ENCODE measurements around the gene GPR146. TPM values are rescaled to one million over a fixed set of nuclear protein-coding genes. Genes with fewer than 3 reads are reported as not detected.
"Not testable (repeated sequence)": the region's sequence is repeated elsewhere in the genome, so short reads cannot be mapped to it uniquely, and the experiment has no call there.

The GPR146 gene
- total RNA-seq, 1 experiment from 2014 or later = 1.8 TPM

- H3K27ac Mint-ChIP-seq (ENCODE audit: unreplicated experiment) = no peak overlapping the region
Measured at GRCh38 chr7:1070544-1071011, 26.2 kb downstream of the GPR146 start.

GRCh38 chr7:1071731-1072254 lies 27.4 kb downstream of the GPR146 start:
- CTCF ChIA-PET = no interaction called here
- H3K27ac Mint-ChIP-seq (ENCODE audit: unreplicated experiment) = no peak overlapping the region

More at GRCh38 chr7:1070544-1071011, 26.2 kb downstream of the GPR146 start:
- H3K36me3 Mint-ChIP-seq (ENCODE audit: insufficient read depth, unreplicated experiment) = peaks cover 21% of the 10 kb centered on the region
- Histone ChIP-seq H3K9me3 (no peaks in the 10 kb centered on the region), H3K27me3 (replicated peaks; ENCODE audit: control insufficient read depth, insufficient read depth, low read length) (no peaks in the 10 kb centered on the region), H3K4me3 (ENCODE audit: low read depth, low read length) (no peak overlapping the region), H3K4me1 (peaks cover 14% of the 10 kb centered on the region), H3K36me3 (ENCODE audit: control insufficient read depth, insufficient read depth, low read length) (no peaks in the 10 kb centered on the region)
- ChIA-PET POLR2A (no interaction called here), CTCF (no interaction called here)
- BruUV-seq (replicated peaks) = no TSS peak
- no peaks in the 10 kb centered on the region for H3K9me3 Mint-ChIP-seq (ENCODE audit: unreplicated experiment)
- no peak for DNase-seq
- TF ChIP-seq CTCF (IDR thresholded peaks at IDR 0.05; ENCODE audit: insufficient read depth in 1 of 2, low read depth in 1 of 2, low read length in 1 of 2, severe bottlenecking in 1 of 2, unreplicated experiment in 1 of 2) = no peak
- no peak overlapping the region for H3K4me3 Mint-ChIP-seq (ENCODE audit: unreplicated experiment)
- peaks cover 8% of the 10 kb centered on the region for H3K4me1 Mint-ChIP-seq (ENCODE audit: low read depth, unreplicated experiment)
- intact Hi-C loops (cut with micrococcal nuclease; ENCODE audit: unreplicated experiment) = no loop called here
- no peaks in the 10 kb centered on the region for H3K27me3 Mint-ChIP-seq (ENCODE audit: insufficient read depth, unreplicated experiment)

GRCh38 chr7:1073142-1073977 lies 29.0 kb downstream of the GPR146 start:
- BruUV-seq (replicated peaks) = no TSS peak
- H3K27ac Mint-ChIP-seq (ENCODE audit: unreplicated experiment) = no peak overlapping the region
- CTCF ChIA-PET = no interaction called here

More at GRCh38 chr7:1071731-1072254, 27.4 kb downstream of the GPR146 start:
- Mint-ChIP-seq H3K4me3 (ENCODE audit: unreplicated experiment) (no peak overlapping the region), H3K27me3 (ENCODE audit: insufficient read depth, unreplicated experiment) (no peaks in the 10 kb centered on the region), H3K4me1 (ENCODE audit: low read depth, unreplicated experiment) (peaks cover 8% of the 10 kb centered on the region), H3K9me3 (ENCODE audit: unreplicated experiment) (no peaks in the 10 kb centered on the region), H3K36me3 (ENCODE audit: insufficient read depth, unreplicated experiment) (peaks cover 25% of the 10 kb centered on the region)
- Histone ChIP-seq H3K4me1 (peaks cover 14% of the 10 kb centered on the region), H3K36me3 (ENCODE audit: control insufficient read depth, insufficient read depth, low read length) (no peaks in the 10 kb centered on the region), H3K27me3 (replicated peaks; ENCODE audit: control insufficient read depth, insufficient read depth, low read length) (no peaks in the 10 kb centered on the region), H3K9me3 (no peaks in the 10 kb centered on the region), H3K4me3 (ENCODE audit: low read depth, low read length) (no peak overlapping the region)
- POLR2A ChIA-PET = no interaction called here
- no peak for DNase-seq
- no TSS peak for BruUV-seq (replicated peaks)
- no peak for TF ChIP-seq CTCF (IDR thresholded peaks at IDR 0.05; ENCODE audit: insufficient read depth in 1 of 2, low read depth in 1 of 2, low read length in 1 of 2, severe bottlenecking in 1 of 2, unreplicated experiment in 1 of 2)
- intact Hi-C loops (cut with micrococcal nuclease; ENCODE audit: unreplicated experiment) = no loop called here

GRCh38 chr7:1074018-1074417 lies 29.7 kb downstream of the GPR146 start:
- DNase-seq; H3K36me3 ChIP-seq (ENCODE audit: control insufficient read depth, insufficient read depth, low read length); H3K9me3 ChIP-seq; POLR2A ChIA-PET; H3K4me3 ChIP-seq (ENCODE audit: low read depth, low read length); H3K27me3 ChIP-seq (replicated peaks; ENCODE audit: control insufficient read depth, insufficient read depth, low read length); BruUV-seq (replicated peaks); intact Hi-C loops (cut with micrococcal nuclease; ENCODE audit: unreplicated experiment); H3K9me3 Mint-ChIP-seq (ENCODE audit: unreplicated experiment); H3K27ac Mint-ChIP-seq (ENCODE audit: unreplicated experiment); H3K4me3 Mint-ChIP-seq (ENCODE audit: unreplicated experiment); H3K4me1 Mint-ChIP-seq (ENCODE audit: low read depth, unreplicated experiment); H3K4me1 ChIP-seq; H3K27me3 Mint-ChIP-seq (ENCODE audit: insufficient read depth, unreplicated experiment): not testable (repeated sequence)
- CTCF ChIA-PET = interaction anchor here (0.6 kb wide), 1 partner anchor 1371 kb away, joined by 4 read pairs; no protein-coding TSS in a partner anchor
- peaks cover 14% of the 10 kb centered on the region for H3K36me3 Mint-ChIP-seq (ENCODE audit: insufficient read depth, unreplicated experiment)

More at GRCh38 chr7:1073142-1073977, 29.0 kb downstream of the GPR146 start:
- POLR2A ChIA-PET = no interaction called here
- DNase-seq = no peak
- TF ChIP-seq CTCF (IDR thresholded peaks at IDR 0.05; ENCODE audit: insufficient read depth in 1 of 2, low read depth in 1 of 2, low read length in 1 of 2, severe bottlenecking in 1 of 2, unreplicated experiment in 1 of 2) = no peak
- no peaks in the 10 kb centered on the region for H3K9me3 ChIP-seq
- H3K27me3 ChIP-seq (replicated peaks; ENCODE audit: control insufficient read depth, insufficient read depth, low read length) = no peaks in the 10 kb centered on the region
- Mint-ChIP-seq H3K4me1 (ENCODE audit: low read depth, unreplicated experiment) (peaks cover 5% of the 10 kb centered on the region), H3K27me3 (ENCODE audit: insufficient read depth, unreplicated experiment) (no peaks in the 10 kb centered on the region), H3K36me3 (ENCODE audit: insufficient read depth, unreplicated experiment) (peaks cover 20% of the 10 kb centered on the region), H3K4me3 (ENCODE audit: unreplicated experiment) (no peak overlapping the region), H3K9me3 (ENCODE audit: unreplicated experiment) (no peaks in the 10 kb centered on the region)
- peaks cover 8% of the 10 kb centered on the region for H3K4me1 ChIP-seq
- intact Hi-C loops (cut with micrococcal nuclease; ENCODE audit: unreplicated experiment) = no loop called here
- H3K36me3 ChIP-seq (ENCODE audit: control insufficient read depth, insufficient read depth, low read length) = no peaks in the 10 kb centered on the region
- no peak overlapping the region for H3K4me3 ChIP-seq (ENCODE audit: low read depth, low read length)
